OCI-LY7 (cell line): ENCODE measurements around the gene TRIM25.

Experiments
- CTCF ChIP-seq: fragments of 200-600 bp; sonication (generic); conservative IDR thresholded peaks from 2 replicates; pipeline ENCODE4 v1.5.1; 2014; ENCODE audit warnings: mild to moderate bottlenecking, antibody characterized with exemption, low read length, moderate library complexity, mixed read lengths
- EZH2phosphoT487 ChIP-seq: fragments of 200-600 bp; sonication (generic); IDR thresholded peaks from 2 replicates; pipeline ENCODE4 v1.6.1; 2018; ENCODE audit warnings: low read depth, borderline replicate concordance, mild to moderate bottlenecking, mixed run types, antibody characterized with exemption, low read length, moderate library complexity, mixed read lengths

- TF ChIP-seq CTCF: no peak
- no peak for TF ChIP-seq EZH2phosphoT487
These were observed 21.6 kb upstream of the TRIM25 start for GRCh38 chr17:56935461-56935860.
